Astrocyte (in vitro differentiated cells and primary cell): Measurements from ENCODE around the gene DGKE. TPM values are rescaled to one million over a fixed set of nuclear protein-coding genes. Genes with fewer than 3 reads are reported as not detected.

Experiments
- DNase-seq: peaks from one replicate; pipeline ENCODE4 v3.0.0-alpha.2; 2010; ENCODE audit warnings: low read depth
- FAIRE-seq: peaks from 2 replicates; lab custom pipeline; 2011; peaks lifted over from hg19 to GRCh38; lab: Jason Lieb, UNC
- H2AFZ ChIP-seq: 2 replicates; pipeline ENCODE4 v1.6.0; 2012; ENCODE audit warnings: low read depth, low read length, inconsistent platforms
- H3K27ac ChIP-seq: 2 replicates; pipeline ENCODE4 v1.5.1; 2011; ENCODE audit warnings: low read depth, low read length, inconsistent platforms
- H3K27me3 ChIP-seq: 2 replicates; pipeline ENCODE4 v1.6.0; 2011; ENCODE audit warnings: low read length, inconsistent platforms; ENCODE audit not compliant: insufficient read depth
- H3K36me3 ChIP-seq: 2 replicates; pipeline ENCODE4 v1.5.1; 2011; ENCODE audit warnings: low read length, inconsistent platforms; ENCODE audit not compliant: insufficient read depth
- H3K4me1 ChIP-seq: 2 replicates; pipeline ENCODE4 v1.5.1; 2011; ENCODE audit warnings: low read length, inconsistent platforms; ENCODE audit not compliant: insufficient read depth
- H3K4me2 ChIP-seq: 2 replicates; pipeline ENCODE4 v1.6.0; 2012; ENCODE audit warnings: low read length, inconsistent platforms
- H3K4me3 ChIP-seq: 2 replicates; pipeline ENCODE4 v1.5.1; 2011; ENCODE audit warnings: low read depth, mild to moderate bottlenecking, low read length, inconsistent platforms; ENCODE audit not compliant: insufficient read depth
- H3K79me2 ChIP-seq: 2 replicates; pipeline ENCODE4 v1.6.0; 2012; ENCODE audit warnings: mild to moderate bottlenecking, low read length, inconsistent platforms; ENCODE audit not compliant: insufficient read depth
- H3K9ac ChIP-seq: 2 replicates; pipeline ENCODE4 v1.6.0; 2012; ENCODE audit warnings: mild to moderate bottlenecking, low read length, inconsistent platforms
- H3K9me3 ChIP-seq: 2 replicates; pipeline ENCODE4 v1.5.1; 2012; ENCODE audit warnings: low read depth, mild to moderate bottlenecking, low read length, inconsistent platforms; ENCODE audit not compliant: insufficient read depth
- H4K20me1 ChIP-seq: 2 replicates; pipeline ENCODE4 v1.6.0; 2012; ENCODE audit warnings: low read length, inconsistent platforms; ENCODE audit not compliant: insufficient read depth
- H3K27ac Mint-ChIP-seq: one replicate; pipeline ENCODE4 v1.8.0; 2021; ENCODE audit warnings: mild to moderate bottlenecking, mixed read lengths; ENCODE audit not compliant: unreplicated experiment
- H3K27me3 Mint-ChIP-seq: one replicate; pipeline ENCODE4 v1.8.0; 2021; ENCODE audit warnings: low read depth, mixed read lengths; ENCODE audit not compliant: unreplicated experiment
- H3K36me3 Mint-ChIP-seq: one replicate; pipeline ENCODE4 v1.8.0; 2021; ENCODE audit warnings: low read depth, mixed read lengths; ENCODE audit not compliant: unreplicated experiment
- H3K4me1 Mint-ChIP-seq: one replicate; pipeline ENCODE4 v1.8.0; 2021; ENCODE audit warnings: low read depth, mixed read lengths; ENCODE audit not compliant: unreplicated experiment
- H3K4me3 Mint-ChIP-seq: one replicate; pipeline ENCODE4 v1.8.0; 2021; ENCODE audit warnings: mild to moderate bottlenecking, moderate library complexity, mixed read lengths; ENCODE audit not compliant: unreplicated experiment
- H3K9me3 Mint-ChIP-seq: one replicate; pipeline ENCODE4 v1.8.0; 2021; ENCODE audit warnings: mild to moderate bottlenecking, mixed read lengths; ENCODE audit not compliant: unreplicated experiment
- CTCF ChIP-seq: IDR thresholded peaks from 2 replicates; pipeline ENCODE4 v1.5.1; 2011; ENCODE audit warnings: low read depth, mild to moderate bottlenecking, inconsistent platforms, low read length, moderate library complexity; ENCODE audit not compliant: insufficient read depth
- EZH2 ChIP-seq: IDR thresholded peaks from 2 replicates; pipeline ENCODE4 v1.6.1; 2012; ENCODE audit warnings: mild to moderate bottlenecking, low read length, inconsistent platforms; ENCODE audit not compliant: insufficient read depth
- total RNA-seq: library from RNA; stranded (reverse); gene quantifications from 2 replicates; pipeline ENCODE4 v1.2.1, GENCODE V29; 2021

DGKE gene
- total RNA-seq, 1 donor from 2014 or later: 5.5 TPM

- TF ChIP-seq EZH2 (no peak), CTCF (no peak)
- no peaks in the 10 kb centered on the region for H3K36me3 ChIP-seq
- Mint-ChIP-seq H3K36me3 (no peaks in the 10 kb centered on the region), H3K4me1 (peaks cover 5% of the 10 kb centered on the region), H3K27me3 (no peaks in the 10 kb centered on the region), H3K4me3 (no peak overlapping the region), H3K9me3 (no peaks in the 10 kb centered on the region), H3K27ac (no peak overlapping the region)
- H3K9me3 ChIP-seq: no peaks in the 10 kb centered on the region
- no peak overlapping the region for H3K4me2 ChIP-seq
- no peaks in the 10 kb centered on the region for H3K27me3 ChIP-seq
- FAIRE-seq: no peak
- H3K4me1 ChIP-seq: no peaks in the 10 kb centered on the region
- no peak overlapping the region for H3K4me3 ChIP-seq
- DNase-seq: no peak
- no peaks in the 10 kb centered on the region for H3K79me2 ChIP-seq
- no peak overlapping the region for H2AFZ ChIP-seq
- no peak overlapping the region for H3K9ac ChIP-seq
- no peaks in the 10 kb centered on the region for H4K20me1 ChIP-seq
- no peak overlapping the region for H3K27ac ChIP-seq
These were observed 30.0 kb downstream of the DGKE start for GRCh38 chr17:56863974-56864373.

GRCh38 chr17:56866076-56866475 is 32.1 kb downstream of the DGKE start:
- no peaks in the 10 kb centered on the region for H3K4me1 ChIP-seq
- H3K36me3 ChIP-seq: no peaks in the 10 kb centered on the region
- DNase-seq (no peak), FAIRE-seq (no peak)
- H3K4me3 Mint-ChIP-seq: no peak overlapping the region
- H3K9me3 ChIP-seq: no peaks in the 10 kb centered on the region
- no peak overlapping the region for H3K9ac ChIP-seq
- H3K4me3 ChIP-seq: no peak overlapping the region
- H3K4me1 Mint-ChIP-seq: peaks cover 5% of the 10 kb centered on the region
- TF ChIP-seq CTCF: no peak
- no peak for TF ChIP-seq EZH2
- no peak overlapping the region for H3K27ac ChIP-seq
- no peaks in the 10 kb centered on the region for H3K27me3 Mint-ChIP-seq
- no peaks in the 10 kb centered on the region for H3K36me3 Mint-ChIP-seq
- no peak overlapping the region for H2AFZ ChIP-seq
- peaks cover 3% of the 10 kb centered on the region for H3K9me3 Mint-ChIP-seq
- no peaks in the 10 kb centered on the region for H4K20me1 ChIP-seq
- H3K79me2 ChIP-seq: no peaks in the 10 kb centered on the region
- no peak overlapping the region for H3K27ac Mint-ChIP-seq
- H3K4me2 ChIP-seq: no peak overlapping the region
- no peaks in the 10 kb centered on the region for H3K27me3 ChIP-seq

GRCh38 chr17:56866496-56866895 is 32.5 kb downstream of the DGKE start:
- Histone ChIP-seq H2AFZ (no peak overlapping the region), H3K9me3 (no peaks in the 10 kb centered on the region), H3K27me3 (no peaks in the 10 kb centered on the region), H3K79me2 (no peaks in the 10 kb centered on the region), H3K4me2 (no peak overlapping the region), H3K27ac (no peak overlapping the region), H3K9ac (no peak overlapping the region), H3K4me3 (no peak overlapping the region), H4K20me1 (no peaks in the 10 kb centered on the region), H3K36me3 (no peaks in the 10 kb centered on the region), H3K4me1 (no peaks in the 10 kb centered on the region)
- Mint-ChIP-seq H3K9me3 (peaks cover 3% of the 10 kb centered on the region), H3K36me3 (no peaks in the 10 kb centered on the region), H3K27ac (no peak overlapping the region), H3K27me3 (no peaks in the 10 kb centered on the region), H3K4me3 (no peak overlapping the region), H3K4me1 (peaks cover 5% of the 10 kb centered on the region)
- no peak for FAIRE-seq
- TF ChIP-seq EZH2: no peak
- TF ChIP-seq CTCF: no peak
- DNase-seq: no peak
